Measurements from ENCODE around the gene ABCC10. TPM values are rescaled to one million over a fixed set of nuclear protein-coding genes. Genes with fewer than 3 reads are reported as not detected.
"Not testable (repeated sequence)": the region's sequence is repeated elsewhere in the genome, so short reads cannot be mapped to it uniquely, and the experiment has no call there.

The ABCC10 gene
- total and polyA plus RNA-seq, 2 donors, result 8.9 to 47.6 TPM

GRCh38 chr6:43391440-43392031, 35.8 kb upstream of the ABCC10 start:
- H3K36me3 ChIP-seq (ENCODE audit: control insufficient read depth in 2 of 2, insufficient read depth in 2 of 2, low read length in 1 of 2), result no peaks in the 10 kb centered on the region
- no peaks in the 10 kb centered on the region for H3K9me3 ChIP-seq (ENCODE audit: control insufficient read depth in 2 of 2, insufficient read depth in 1 of 2, low read length in 1 of 2)
- 6% methylated on average over 13 of the region's 13 CpGs for WGBS
- no peak overlapping the region for H3K27ac ChIP-seq (ENCODE audit: low read depth in 1 of 2, low read length in 1 of 2)
- H3K27me3 ChIP-seq (ENCODE audit: control insufficient read depth in 2 of 2, insufficient read depth in 1 of 2, low read length in 1 of 2), result peaks cover 7 to 71% of the 10 kb centered on the region in 2 donors
- H3K4me1 ChIP-seq (ENCODE audit: control insufficient read depth in 2 of 2, insufficient read depth in 2 of 2, low read length in 2 of 2), result peaks cover 0 to 14% of the 10 kb centered on the region in 2 donors
- peak in 2 of 9 donors; percentile 28 to 54 for DNase-seq (ENCODE audit: low read depth in 6 of 9, low spot score in 9 of 9)
- no peak overlapping the region for H3K4me3 ChIP-seq (ENCODE audit: low read length in 2 of 2)

GRCh38 chr6:43393133-43393532, 34.2 kb upstream of the ABCC10 start:
- Histone ChIP-seq H3K27me3 (ENCODE audit: control insufficient read depth in 2 of 2, insufficient read depth in 1 of 2, low read length in 1 of 2) (peaks cover 7 to 69% of the 10 kb centered on the region in 2 donors), H3K4me1 (ENCODE audit: control insufficient read depth in 2 of 2, insufficient read depth in 2 of 2, low read length in 2 of 2) (peaks cover 0 to 14% of the 10 kb centered on the region in 2 donors)
- not testable (repeated sequence) for H3K36me3 ChIP-seq (ENCODE audit: control insufficient read depth in 2 of 2, insufficient read depth in 2 of 2, low read length in 1 of 2); H3K27ac ChIP-seq (ENCODE audit: low read depth in 1 of 2, low read length in 1 of 2); H3K4me3 ChIP-seq (ENCODE audit: low read length in 2 of 2); DNase-seq (ENCODE audit: low read depth in 6 of 9, low spot score in 9 of 9); H3K9me3 ChIP-seq (ENCODE audit: control insufficient read depth in 2 of 2, insufficient read depth in 1 of 2, low read length in 1 of 2)
- 50% methylated on average over 11 of the region's 11 CpGs for WGBS

GRCh38 chr6:43393602-43394001, 33.7 kb upstream of the ABCC10 start:
- no peaks in the 10 kb centered on the region for H3K9me3 ChIP-seq (ENCODE audit: control insufficient read depth in 2 of 2, insufficient read depth in 1 of 2, low read length in 1 of 2)
- H3K4me1 ChIP-seq (ENCODE audit: control insufficient read depth in 2 of 2, insufficient read depth in 2 of 2, low read length in 2 of 2), result peaks cover 0 to 14% of the 10 kb centered on the region in 2 donors
- peaks cover 7 to 68% of the 10 kb centered on the region in 2 donors for H3K27me3 ChIP-seq (ENCODE audit: control insufficient read depth in 2 of 2, insufficient read depth in 1 of 2, low read length in 1 of 2)
- H3K36me3 ChIP-seq (ENCODE audit: control insufficient read depth in 2 of 2, insufficient read depth in 2 of 2, low read length in 1 of 2), result no peaks in the 10 kb centered on the region
- H3K27ac ChIP-seq (ENCODE audit: low read depth in 1 of 2, low read length in 1 of 2), result no peak overlapping the region
- H3K4me3 ChIP-seq (ENCODE audit: low read length in 2 of 2), result no peak overlapping the region
- 10% methylated on average over 5 of the region's 5 CpGs for WGBS
- no peak for DNase-seq (ENCODE audit: low read depth in 6 of 9, low spot score in 9 of 9)

GRCh38 chr6:43394982-43395381, 32.4 kb upstream of the ABCC10 start:
- Histone ChIP-seq H3K27ac (ENCODE audit: low read depth in 1 of 2, low read length in 1 of 2) (no peak overlapping the region), H3K36me3 (ENCODE audit: control insufficient read depth in 2 of 2, insufficient read depth in 2 of 2, low read length in 1 of 2) (no peaks in the 10 kb centered on the region), H3K9me3 (ENCODE audit: control insufficient read depth in 2 of 2, insufficient read depth in 1 of 2, low read length in 1 of 2) (no peaks in the 10 kb centered on the region), H3K4me3 (ENCODE audit: low read length in 2 of 2) (no peak overlapping the region), H3K4me1 (ENCODE audit: control insufficient read depth in 2 of 2, insufficient read depth in 2 of 2, low read length in 2 of 2) (peaks cover 0 to 14% of the 10 kb centered on the region in 2 donors), H3K27me3 (ENCODE audit: control insufficient read depth in 2 of 2, insufficient read depth in 1 of 2, low read length in 1 of 2) (peaks cover 7 to 57% of the 10 kb centered on the region in 2 donors)
- no peak for DNase-seq (ENCODE audit: low read depth in 6 of 9, low spot score in 9 of 9)
- 98% methylated on average over 4 of the region's 4 CpGs for WGBS

- no peak overlapping the region for H3K4me3 ChIP-seq (ENCODE audit: low read length in 2 of 2)
- no peaks in the 10 kb centered on the region for H3K9me3 ChIP-seq (ENCODE audit: control insufficient read depth in 2 of 2, insufficient read depth in 1 of 2, low read length in 1 of 2)
- H3K4me1 ChIP-seq (ENCODE audit: control insufficient read depth in 2 of 2, insufficient read depth in 2 of 2, low read length in 2 of 2), result peaks cover 0 to 14% of the 10 kb centered on the region in 2 donors
- DNase-seq (ENCODE audit: low read depth in 6 of 9, low spot score in 9 of 9), result no peak
- H3K36me3 ChIP-seq (ENCODE audit: control insufficient read depth in 2 of 2, insufficient read depth in 2 of 2, low read length in 1 of 2), result no peaks in the 10 kb centered on the region
- 70% methylated on average over 4 of the region's 4 CpGs for WGBS
- H3K27ac ChIP-seq (ENCODE audit: low read depth in 1 of 2, low read length in 1 of 2), result no peak overlapping the region
- peaks cover 7 to 50% of the 10 kb centered on the region in 2 donors for H3K27me3 ChIP-seq (ENCODE audit: control insufficient read depth in 2 of 2, insufficient read depth in 1 of 2, low read length in 1 of 2)
Observed at GRCh38 chr6:43395776-43396175, 31.6 kb upstream of the ABCC10 start.

GRCh38 chr6:43396408-43397149, 30.8 kb upstream of the ABCC10 start:
- DNase-seq (ENCODE audit: low read depth in 6 of 9, low spot score in 9 of 9), result no peak
- H3K4me1 ChIP-seq (ENCODE audit: control insufficient read depth in 2 of 2, insufficient read depth in 2 of 2, low read length in 2 of 2), result peaks cover 0 to 7% of the 10 kb centered on the region in 2 donors
- 96% methylated on average over 6 of the region's 6 CpGs for WGBS
- H3K27ac ChIP-seq (ENCODE audit: low read depth in 1 of 2, low read length in 1 of 2), result no peak overlapping the region
- H3K27me3 ChIP-seq (ENCODE audit: control insufficient read depth in 2 of 2, insufficient read depth in 1 of 2, low read length in 1 of 2), result peaks cover 7 to 45% of the 10 kb centered on the region in 2 donors
- H3K9me3 ChIP-seq (ENCODE audit: control insufficient read depth in 2 of 2, insufficient read depth in 1 of 2, low read length in 1 of 2), result no peaks in the 10 kb centered on the region
- H3K4me3 ChIP-seq (ENCODE audit: low read length in 2 of 2), result no peak overlapping the region
- H3K36me3 ChIP-seq (ENCODE audit: control insufficient read depth in 2 of 2, insufficient read depth in 2 of 2, low read length in 1 of 2), result no peaks in the 10 kb centered on the region

- Histone ChIP-seq H3K4me1 (ENCODE audit: control insufficient read depth in 2 of 2, insufficient read depth in 2 of 2, low read length in 2 of 2) (no peaks in the 10 kb centered on the region), H3K9me3 (ENCODE audit: control insufficient read depth in 2 of 2, insufficient read depth in 1 of 2, low read length in 1 of 2) (no peaks in the 10 kb centered on the region), H3K27me3 (ENCODE audit: control insufficient read depth in 2 of 2, insufficient read depth in 1 of 2, low read length in 1 of 2) (peaks cover 0 to 16% of the 10 kb centered on the region in 2 donors), H3K36me3 (ENCODE audit: control insufficient read depth in 2 of 2, insufficient read depth in 2 of 2, low read length in 1 of 2) (no peaks in the 10 kb centered on the region), H3K4me3 (ENCODE audit: low read length in 2 of 2) (no peak overlapping the region), H3K27ac (ENCODE audit: low read depth in 1 of 2, low read length in 1 of 2) (no peak overlapping the region)
- DNase-seq (ENCODE audit: low read depth in 6 of 9, low spot score in 9 of 9), result no peak
- 83% methylated on average over 3 of the region's 3 CpGs for WGBS
Observed at GRCh38 chr6:43399932-43400487, 27.3 kb upstream of the ABCC10 start.

- H3K4me1 ChIP-seq (ENCODE audit: control insufficient read depth in 2 of 2, insufficient read depth in 2 of 2, low read length in 2 of 2), result no peaks in the 10 kb centered on the region
- WGBS, result 96% methylated on average over 3 of the region's 3 CpGs
- H3K27me3 ChIP-seq (ENCODE audit: control insufficient read depth in 2 of 2, insufficient read depth in 1 of 2, low read length in 1 of 2), result peaks cover 0 to 14% of the 10 kb centered on the region in 2 donors
- no peak for DNase-seq (ENCODE audit: low read depth in 6 of 9, low spot score in 9 of 9)
- no peaks in the 10 kb centered on the region for H3K9me3 ChIP-seq (ENCODE audit: control insufficient read depth in 2 of 2, insufficient read depth in 1 of 2, low read length in 1 of 2)
- no peak overlapping the region for H3K4me3 ChIP-seq (ENCODE audit: low read length in 2 of 2)
- H3K27ac ChIP-seq (ENCODE audit: low read depth in 1 of 2, low read length in 1 of 2), result no peak overlapping the region
- H3K36me3 ChIP-seq (ENCODE audit: control insufficient read depth in 2 of 2, insufficient read depth in 2 of 2, low read length in 1 of 2), result no peaks in the 10 kb centered on the region
Observed at GRCh38 chr6:43401730-43402129, 25.6 kb upstream of the ABCC10 start.

GRCh38 chr6:43402820-43403219, 24.5 kb upstream of the ABCC10 start:
- Histone ChIP-seq H3K9me3 (ENCODE audit: control insufficient read depth in 2 of 2, insufficient read depth in 1 of 2, low read length in 1 of 2) (no peaks in the 10 kb centered on the region), H3K4me1 (ENCODE audit: control insufficient read depth in 2 of 2, insufficient read depth in 2 of 2, low read length in 2 of 2) (no peaks in the 10 kb centered on the region), H3K27ac (ENCODE audit: low read depth in 1 of 2, low read length in 1 of 2) (no peak overlapping the region), H3K36me3 (ENCODE audit: control insufficient read depth in 2 of 2, insufficient read depth in 2 of 2, low read length in 1 of 2) (no peaks in the 10 kb centered on the region), H3K4me3 (ENCODE audit: low read length in 2 of 2) (no peak overlapping the region), H3K27me3 (ENCODE audit: control insufficient read depth in 2 of 2, insufficient read depth in 1 of 2, low read length in 1 of 2) (peaks cover 0 to 14% of the 10 kb centered on the region in 2 donors)
- 95% methylated on average over 1 of the region's 1 CpG for WGBS
- no peak for DNase-seq (ENCODE audit: low read depth in 6 of 9, low spot score in 9 of 9)
